GM12872 (cell line): Measurements from ENCODE around the gene ULK4.

Source experiments
- TF ChIP-seq, protein P1 (sequence below): IDR thresholded peaks from 3 replicates; pipeline ENCODE4 v1.5.1; 2011; ENCODE audit warnings: low read depth, mild to moderate bottlenecking, low read length, moderate library complexity; ENCODE audit not compliant: insufficient read depth

ULK4 gene

DNA sequence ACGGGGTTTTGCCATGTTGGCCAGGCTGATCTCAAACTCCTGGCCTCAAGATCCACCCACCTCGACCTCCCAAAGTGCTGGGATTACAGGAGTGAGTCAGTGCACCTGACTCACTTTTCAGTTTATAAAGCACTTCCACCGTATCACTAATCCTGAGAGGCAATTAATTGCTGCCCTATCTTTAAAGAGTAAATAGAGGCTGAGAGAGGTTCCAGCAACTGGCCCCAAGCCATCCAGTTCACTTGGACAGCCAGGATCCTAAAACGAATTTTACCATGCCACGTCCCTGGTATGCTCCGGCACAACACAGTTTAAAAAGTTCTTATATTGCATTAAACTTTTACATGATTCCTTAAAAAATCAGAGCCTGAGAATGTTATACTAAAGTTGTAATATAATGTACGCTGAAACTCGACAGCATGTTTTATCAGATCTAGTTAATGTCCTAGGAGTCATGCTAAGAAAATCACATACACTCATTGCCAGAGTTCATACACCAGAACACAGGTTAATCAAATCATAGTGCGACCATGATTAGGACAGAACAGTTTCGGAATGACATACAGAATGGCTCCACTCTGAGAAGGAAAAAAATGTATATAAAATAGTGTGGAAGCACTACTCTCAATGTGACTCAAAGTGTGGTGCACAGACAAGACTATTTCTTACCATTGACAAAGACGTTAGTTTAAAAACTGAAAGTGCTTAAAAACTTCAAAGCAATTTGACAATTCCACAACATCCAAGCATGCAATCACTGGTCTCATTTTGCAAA, 125.4 kb downstream of the ULK4 start:
- TF ChIP-seq, protein P1, sequence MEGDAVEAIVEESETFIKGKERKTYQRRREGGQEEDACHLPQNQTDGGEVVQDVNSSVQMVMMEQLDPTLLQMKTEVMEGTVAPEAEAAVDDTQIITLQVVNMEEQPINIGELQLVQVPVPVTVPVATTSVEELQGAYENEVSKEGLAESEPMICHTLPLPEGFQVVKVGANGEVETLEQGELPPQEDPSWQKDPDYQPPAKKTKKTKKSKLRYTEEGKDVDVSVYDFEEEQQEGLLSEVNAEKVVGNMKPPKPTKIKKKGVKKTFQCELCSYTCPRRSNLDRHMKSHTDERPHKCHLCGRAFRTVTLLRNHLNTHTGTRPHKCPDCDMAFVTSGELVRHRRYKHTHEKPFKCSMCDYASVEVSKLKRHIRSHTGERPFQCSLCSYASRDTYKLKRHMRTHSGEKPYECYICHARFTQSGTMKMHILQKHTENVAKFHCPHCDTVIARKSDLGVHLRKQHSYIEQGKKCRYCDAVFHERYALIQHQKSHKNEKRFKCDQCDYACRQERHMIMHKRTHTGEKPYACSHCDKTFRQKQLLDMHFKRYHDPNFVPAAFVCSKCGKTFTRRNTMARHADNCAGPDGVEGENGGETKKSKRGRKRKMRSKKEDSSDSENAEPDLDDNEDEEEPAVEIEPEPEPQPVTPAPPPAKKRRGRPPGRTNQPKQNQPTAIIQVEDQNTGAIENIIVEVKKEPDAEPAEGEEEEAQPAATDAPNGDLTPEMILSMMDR: no peak

DNA sequence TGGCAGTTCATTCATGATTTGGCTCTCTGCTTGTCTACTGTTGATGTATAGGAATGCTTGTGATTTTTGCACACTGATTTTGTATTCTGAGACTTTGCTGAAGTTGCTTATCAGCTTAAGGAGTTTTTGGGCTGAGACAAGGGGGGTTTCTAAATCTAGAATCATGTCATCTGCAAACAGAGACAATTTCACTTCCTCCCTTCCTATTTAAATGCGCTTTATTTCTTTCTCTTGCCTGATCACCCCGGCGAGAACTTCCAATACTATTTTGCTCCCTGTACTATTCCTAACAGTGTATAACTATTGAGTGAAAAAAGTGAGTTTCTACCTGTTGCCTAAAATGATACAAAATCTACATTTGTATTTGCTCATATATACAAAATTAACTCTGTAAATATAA, 128.3 kb downstream of the ULK4 start:
- TF ChIP-seq, protein P1: no peak

DNA sequence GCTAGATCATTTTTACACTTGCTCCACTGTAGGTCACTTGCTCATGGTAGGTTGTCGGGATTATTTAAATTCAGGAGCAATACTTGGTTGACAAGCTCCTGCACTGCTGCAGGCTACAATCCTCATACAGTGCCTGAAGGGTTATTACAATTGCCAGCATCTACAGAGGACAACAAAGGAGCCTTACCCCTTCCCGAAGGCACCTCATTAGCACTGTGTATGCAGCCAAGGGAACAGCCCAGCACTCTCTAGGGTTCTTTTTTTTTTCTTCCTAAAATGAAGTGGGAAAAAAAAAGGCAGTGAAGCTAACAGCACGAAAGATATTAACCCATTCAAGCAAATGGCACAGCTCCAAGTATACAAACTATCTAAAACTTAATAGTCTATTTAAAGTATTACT, 142.7 kb downstream of the ULK4 start:
- TF ChIP-seq, protein P1: no peak

DNA sequence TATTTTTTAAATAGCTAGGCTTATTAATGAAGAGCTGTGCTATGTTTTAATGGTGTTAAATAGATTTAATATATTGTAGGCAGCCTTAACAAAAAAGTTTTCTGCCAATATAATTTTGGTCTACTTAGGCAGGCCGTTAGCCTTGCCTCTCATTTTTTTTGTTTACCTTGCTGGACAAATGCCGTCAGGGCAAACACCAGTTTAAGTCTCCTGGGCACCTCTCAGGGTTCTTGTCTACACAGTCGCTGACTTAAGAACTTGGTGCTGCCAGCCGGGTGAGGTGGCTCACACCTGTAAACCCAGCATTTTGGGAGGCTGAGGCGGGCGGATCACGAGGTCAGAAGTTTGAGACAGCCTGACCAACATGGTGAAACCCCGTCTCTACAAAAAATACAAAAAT, 153.3 kb downstream of the ULK4 start:
- TF ChIP-seq, protein P1: no peak

DNA sequence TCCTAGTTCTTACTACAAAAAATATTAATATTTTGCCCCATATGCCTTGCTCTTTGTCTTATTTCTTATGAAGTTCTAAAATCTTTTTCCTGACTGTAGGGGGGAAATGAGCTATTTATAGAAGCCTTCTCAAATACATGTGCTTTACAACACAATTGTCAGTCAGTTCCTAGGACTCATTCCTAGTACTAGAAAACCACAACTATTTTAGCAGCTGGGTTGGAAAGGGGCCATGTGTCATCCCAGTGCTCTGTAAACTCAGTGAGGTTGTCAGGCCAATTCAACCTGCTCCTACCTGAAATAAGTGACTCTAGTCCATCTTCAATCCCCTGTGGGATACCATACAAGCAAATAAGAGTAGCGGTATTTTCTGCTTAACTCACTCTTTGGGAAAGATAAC, 153.8 kb downstream of the ULK4 start:
- TF ChIP-seq, protein P1: no peak

DNA sequence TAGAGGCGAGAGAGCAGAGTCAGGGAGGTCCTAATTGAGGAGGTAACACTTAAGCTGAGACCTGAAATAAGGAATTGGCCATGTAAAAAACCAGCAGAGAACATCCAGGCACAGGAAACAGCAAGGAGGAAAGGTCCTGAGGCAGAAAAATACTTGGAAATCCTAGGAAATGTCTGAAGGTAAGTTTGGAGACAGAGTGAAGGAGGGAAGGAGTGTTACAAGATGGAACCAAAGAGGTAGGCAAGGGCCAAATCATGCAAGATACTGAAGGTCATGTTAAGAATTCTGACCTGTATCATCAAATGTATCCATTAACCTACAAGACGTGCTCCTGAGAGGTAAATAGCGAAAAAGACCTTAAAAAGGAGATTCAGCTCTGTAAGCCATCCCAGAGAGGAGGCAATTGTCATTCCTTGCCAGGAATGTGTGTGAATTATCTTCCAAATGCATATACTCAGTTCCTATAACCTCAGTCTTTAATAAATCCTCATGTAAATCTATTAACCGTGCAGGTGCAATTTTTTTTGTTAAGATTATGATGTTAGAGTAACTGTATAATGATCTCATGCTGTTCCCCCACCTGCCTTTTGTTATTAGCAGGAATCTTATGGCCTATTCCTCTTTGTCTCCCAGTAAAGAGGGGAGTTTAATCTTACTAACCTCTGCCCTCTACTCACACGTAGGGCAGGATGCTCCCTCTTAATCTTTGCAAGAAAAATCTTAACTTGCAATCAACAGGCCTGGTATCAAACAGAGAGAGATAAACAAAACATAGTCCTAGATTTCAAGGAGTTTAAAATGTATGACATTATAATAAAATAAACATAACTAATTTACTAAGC, 166.9 kb downstream of the ULK4 start:
- TF ChIP-seq, protein P1: no peak

DNA sequence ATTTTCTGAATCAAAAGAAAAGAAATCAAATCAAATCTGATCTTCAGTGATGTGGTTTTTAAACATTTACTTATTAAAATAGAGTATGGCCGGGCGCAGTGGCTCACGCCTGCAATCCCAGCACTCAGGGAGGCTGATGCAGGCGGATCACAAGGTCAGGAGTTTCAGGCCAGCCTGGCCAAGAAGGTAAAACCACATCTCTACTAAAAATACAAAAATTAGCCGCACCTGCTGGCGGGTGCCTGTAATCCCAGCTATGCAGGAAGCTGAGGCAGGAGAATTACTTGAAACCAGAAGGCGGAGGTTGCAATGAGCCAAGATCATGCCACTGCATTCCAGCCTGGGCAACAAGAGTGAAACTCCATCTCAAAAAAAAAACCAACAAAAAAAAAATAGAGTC, 169.1 kb downstream of the ULK4 start:
- TF ChIP-seq, protein P1: no peak
